ENCODE measurements around the gene SLC15A3.
A peak's percentile ranks its signal among the peaks of the same experiment; 100 is the strongest.
"Not testable (repeated sequence)": the region's sequence is repeated elsewhere in the genome, so short reads cannot be mapped to it uniquely, and the experiment has no call there.

SLC15A3 gene

DNA sequence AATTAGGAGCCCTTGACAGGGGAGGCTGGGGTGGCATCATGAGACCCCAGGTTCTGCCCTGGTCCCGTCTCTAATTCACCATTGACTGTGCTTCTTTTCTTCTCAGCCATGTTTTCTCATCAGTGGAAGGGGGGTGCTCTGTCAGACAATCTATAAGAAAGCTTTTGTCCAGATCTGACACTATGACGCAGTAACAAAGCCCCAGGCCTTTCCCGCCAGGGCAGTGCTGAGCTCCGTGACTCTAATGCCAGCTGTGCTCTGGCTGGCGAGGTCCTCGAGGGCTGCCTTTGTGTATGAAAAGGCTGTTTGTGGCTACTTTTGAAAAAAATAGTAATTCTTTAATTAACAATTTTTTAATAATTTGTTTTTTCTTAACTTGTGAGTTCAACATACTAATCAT, 22.8 kb upstream of the SLC15A3 start:
- DNase-seq, result no peak

DNA sequence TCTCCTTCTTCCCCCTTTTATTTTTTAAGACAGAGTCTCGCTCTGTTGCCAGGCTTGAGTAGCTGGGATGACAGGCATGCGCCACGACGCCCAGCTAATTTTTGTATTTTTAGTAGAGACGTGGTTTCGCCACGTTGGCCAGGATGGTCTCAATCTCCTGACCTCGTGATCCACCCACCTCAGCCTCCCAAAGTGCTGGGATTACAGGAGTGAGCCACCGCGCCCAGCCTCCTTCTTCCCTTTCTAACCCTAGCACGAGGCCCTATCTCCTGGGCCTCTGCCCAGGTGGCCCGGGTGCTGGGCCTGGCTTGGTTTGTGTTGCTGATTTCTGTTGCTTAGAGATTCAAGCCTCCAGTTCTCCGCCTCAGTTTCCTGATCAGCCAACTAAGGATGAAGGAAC, 22.3 kb upstream of the SLC15A3 start:
- not testable (repeated sequence) for DNase-seq

DNA sequence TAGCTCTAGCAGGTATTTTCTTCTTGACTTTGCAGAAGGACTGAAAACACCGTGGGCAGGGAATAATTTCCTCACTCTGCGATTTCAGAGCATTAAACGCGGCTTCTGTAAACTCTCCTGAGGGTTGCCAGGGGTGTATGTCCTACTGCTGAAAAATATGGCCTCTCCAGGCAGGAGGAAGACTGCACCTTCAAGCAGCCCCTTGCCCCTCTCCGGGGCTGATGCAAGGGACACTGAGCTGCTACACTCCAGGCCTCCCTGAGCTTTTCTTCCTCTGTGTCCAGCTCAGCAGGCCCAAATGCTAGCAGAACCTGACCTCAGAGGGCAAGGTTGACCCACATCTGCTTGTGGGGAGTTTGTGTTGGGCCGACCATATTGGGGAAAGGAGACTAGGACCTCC, 21.7 kb upstream of the SLC15A3 start:
- no peak for DNase-seq

DNA sequence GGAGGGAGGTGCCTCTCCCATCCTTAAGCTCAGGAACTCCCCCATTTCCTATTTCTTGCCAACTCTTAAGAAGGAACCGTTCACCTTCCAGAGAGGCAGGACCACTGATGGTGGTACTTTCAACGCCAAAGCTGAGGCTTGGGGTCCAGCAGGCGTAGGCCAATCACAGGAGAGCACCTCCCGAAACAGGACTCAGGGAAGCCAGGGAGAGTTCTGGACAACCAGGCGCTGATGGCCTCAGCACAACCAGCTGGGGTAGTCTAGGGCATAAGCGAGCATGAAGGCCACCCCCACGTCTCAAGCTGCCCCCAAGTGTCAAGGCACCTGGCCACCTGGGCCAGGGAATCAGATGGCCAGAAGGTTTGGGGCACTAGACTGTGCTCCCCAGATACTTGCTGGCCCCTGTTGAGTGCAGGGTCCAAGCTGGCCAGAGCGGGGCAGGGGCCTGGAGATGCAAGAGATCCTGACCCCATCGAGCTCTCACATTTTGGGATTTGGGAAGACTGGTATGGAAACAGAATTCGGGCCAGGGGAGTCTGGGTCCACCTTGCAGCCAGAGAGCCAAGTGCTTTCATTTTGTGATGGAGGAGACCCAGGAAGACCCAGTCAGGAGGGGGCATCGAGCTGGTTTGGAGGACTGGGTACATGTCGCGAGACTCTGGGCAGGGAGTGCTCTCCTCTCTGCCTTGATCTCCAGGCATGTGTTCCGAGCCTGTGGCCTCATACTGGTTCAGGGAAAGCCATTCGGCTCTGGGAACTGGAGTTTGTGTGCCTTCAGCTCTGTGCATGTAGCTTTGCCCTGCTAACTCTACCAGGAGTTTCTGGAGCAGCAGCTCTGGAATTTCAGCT, 20.4 kb upstream of the SLC15A3 start:
- no peak for DNase-seq

GRCh38 chr11:60971520-60971919, 19.5 kb upstream of the SLC15A3 start, which contains the start of gene CD6:
TSS of gene CD6 (plus strand) at chr11:60971680. CDS start at chr11:60971866, 186 bp downstream.
- peak; percentile 22 for DNase-seq

DNA sequence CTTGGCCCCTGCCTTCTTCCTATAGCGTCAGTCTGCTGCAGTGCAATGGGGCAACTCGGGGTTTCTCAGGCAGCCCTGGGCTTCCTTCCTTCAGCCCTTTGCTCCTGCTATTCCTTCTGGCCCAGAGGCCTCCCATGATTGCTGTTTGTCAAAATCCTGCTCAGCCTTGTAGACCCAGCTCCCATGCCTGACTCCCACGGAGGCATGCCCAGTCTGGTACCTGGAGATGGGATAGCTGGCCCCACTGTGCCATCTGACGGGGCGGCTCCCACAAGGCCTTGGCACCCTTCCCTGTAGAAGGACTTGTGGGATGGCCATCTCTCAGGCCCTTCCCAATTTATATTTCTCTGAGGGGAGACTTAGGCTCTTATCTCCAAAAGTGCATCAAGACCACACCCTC, 18.9 kb upstream of the SLC15A3 start:
- DNase-seq, result no peak

- no peak for DNase-seq
These were observed 18.4 kb upstream of the SLC15A3 start for GRCh38 chr11:60970369-60970774.

GRCh38 chr11:60968223-60968622, 16.2 kb upstream of the SLC15A3 start:
- no peak for DNase-seq

DNA sequence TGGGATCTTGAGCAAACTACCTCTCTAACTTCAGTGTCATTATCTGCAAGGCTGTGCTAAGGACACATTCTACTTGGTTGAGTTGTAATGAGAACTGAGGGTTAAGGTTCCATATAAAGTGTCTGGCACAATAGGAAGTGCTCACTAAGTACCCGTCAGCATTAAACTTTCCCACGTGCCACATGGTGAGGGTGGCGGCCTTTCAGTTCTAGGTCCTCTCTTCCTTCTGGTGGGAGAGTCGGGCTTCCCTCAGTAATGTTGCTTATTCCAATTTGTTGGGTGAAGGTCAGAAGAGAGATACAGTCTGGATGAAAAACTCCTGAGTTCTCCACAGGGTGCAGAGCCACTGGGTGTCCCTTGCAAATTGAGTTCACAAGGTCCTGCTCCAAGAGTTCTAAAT, 14.9 kb upstream of the SLC15A3 start:
- no peak for DNase-seq

DNA sequence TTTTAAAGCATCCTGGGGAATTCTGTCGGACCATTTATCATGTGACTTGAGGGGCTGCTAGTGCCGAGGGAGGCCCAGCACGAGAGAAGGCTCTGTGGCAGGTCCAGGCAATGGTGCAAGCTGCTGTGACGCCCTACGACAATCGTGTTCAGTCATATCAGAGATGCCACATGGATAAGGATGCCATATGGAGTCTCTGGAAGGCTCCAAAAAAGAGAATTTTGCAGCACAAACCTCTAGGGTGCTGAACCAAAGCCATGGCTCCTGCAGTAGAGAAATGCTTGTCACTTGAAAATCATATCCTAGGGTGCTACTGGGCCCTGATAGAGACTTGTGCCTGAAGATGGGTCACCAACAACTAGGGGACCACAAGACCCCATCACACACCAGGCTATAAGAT, 12.8 kb upstream of the SLC15A3 start:
- DNase-seq, result no peak

DNA sequence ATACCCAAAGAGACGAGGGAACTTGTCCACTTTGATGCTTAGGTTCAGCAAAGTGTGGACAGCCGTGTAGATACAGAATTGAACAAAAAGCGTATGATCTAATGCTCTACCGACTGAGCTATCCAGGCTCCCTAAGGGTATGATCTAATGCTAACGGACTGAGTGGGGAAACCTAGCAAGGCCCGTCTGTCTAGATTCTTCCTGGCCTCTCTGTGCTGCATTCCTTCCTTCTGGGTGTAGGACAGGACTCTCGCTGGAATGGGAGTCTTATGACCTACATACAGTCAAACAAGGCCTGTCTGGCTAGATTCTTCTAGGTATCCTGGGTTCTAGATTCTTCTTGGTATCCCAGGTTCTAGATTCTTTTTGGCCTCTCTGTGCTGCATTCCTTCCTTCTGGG, 8.4 kb upstream of the SLC15A3 start:
- no peak for DNase-seq

- DNase-seq, result no peak
These were observed 7.5 kb upstream of the SLC15A3 start for GRCh38 chr11:60959431-60959830.

DNA sequence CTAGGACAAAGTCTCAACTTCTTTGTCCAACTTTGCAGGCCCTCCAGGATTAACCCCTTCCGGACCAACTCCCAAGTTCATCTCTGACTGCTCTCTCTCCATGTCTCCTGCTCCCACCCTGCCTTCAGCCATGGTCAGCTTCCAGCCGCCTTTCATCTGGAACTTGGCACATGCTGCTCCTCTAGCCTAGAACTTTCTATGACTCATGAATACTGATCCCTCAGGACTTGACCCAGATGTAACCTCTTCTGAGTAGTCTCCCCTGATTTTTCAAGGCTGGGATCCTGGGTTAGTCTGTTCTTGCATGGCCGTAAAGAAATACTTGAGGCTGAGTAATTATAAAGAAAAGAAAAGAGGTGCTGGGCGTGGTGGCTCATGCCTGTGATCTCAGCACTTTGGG, 5.2 kb upstream of the SLC15A3 start:
- DNase-seq, result no peak

GRCh38 chr11:60955571-60955970, 3.6 kb upstream of the SLC15A3 start:
- no peak for DNase-seq

GRCh38 chr11:60954421-60954820, 2.4 kb upstream of the SLC15A3 start:
- no peak for DNase-seq

DNA sequence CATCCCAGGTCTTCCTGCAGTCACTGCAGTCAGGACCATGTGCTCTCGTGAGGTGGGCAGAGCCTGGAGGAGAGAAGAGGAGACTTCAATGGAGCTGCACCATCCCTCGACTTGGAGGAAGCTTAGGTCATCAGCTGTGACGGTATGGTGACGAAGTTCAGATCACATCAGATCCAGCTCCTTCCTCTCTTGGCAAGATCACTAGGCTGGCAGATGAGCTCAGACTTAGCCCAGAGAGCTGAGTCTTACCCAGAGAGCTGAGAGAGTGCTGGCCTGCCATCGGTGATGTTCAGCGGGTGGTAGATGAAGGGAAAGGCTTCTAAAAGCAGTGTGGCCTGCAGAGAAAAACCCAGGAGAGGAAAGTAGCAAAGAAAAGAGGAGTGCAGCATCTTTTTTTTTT, 1.8 kb upstream of the SLC15A3 start:
- DNase-seq, result no peak

DNA sequence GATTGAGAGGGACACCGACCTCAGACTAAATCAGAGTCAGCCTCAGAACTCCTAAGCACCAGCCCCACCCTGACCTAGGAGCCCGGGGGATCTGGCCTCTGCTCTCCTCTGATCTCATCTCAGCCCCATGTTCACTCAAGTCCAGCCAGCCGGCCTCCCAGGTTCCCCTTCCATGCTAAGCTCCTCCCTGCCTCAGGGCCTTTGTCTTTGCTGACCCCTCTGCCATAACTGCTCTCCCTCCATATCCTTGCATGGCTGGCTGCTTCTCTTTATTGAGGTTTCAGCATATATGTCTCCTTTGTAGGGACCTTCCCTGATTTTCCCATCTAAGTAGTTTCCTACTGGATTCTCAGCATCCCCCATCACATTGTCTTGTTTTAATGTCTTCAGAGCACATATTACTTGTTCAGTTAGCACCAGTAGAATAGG, 780 bp upstream of the SLC15A3 start:
- no peak for DNase-seq

DNA sequence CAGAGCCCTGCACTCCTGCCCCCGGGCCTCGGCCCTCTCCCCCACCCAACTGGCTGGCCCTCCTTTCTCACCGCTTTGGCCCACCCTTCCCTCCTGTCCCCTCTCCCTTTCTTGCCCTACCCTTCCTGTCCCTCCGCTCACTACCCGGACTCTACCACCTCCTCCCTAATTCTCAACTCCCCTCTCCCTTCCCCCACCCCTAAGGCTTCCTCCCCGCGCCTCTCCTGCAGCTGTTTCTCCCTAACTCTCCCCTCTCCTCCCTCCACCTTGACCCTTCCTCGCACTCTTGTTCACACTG, 421 bp downstream of the SLC15A3 start:
- DNase-seq, result no peak

GRCh38 chr11:60950933-60951605, 907 bp downstream of the SLC15A3 start:
- no peak for DNase-seq

DNA sequence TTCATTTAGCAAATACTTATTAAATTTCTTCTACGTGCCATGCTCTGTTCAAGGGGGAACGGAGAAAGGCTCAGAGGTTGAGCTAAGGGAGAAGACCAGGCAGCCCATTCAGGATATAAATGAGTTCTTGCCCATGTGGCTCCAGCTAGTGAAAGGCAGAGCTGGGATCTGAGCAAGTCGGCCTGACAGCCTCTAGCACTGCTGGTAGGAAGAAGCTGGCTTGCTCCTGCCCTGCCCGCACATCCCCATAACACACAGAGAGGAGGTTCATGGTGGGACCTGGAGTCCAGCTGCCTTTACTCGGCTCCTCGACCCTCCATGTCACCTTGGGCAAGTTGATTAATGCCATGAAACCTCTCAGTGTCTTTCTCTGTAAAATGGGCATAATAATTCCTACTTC, 2.0 kb downstream of the SLC15A3 start:
- no peak for DNase-seq

- no peak for DNase-seq
These were observed 3.7 kb downstream of the SLC15A3 start for GRCh38 chr11:60948250-60948649.

DNA sequence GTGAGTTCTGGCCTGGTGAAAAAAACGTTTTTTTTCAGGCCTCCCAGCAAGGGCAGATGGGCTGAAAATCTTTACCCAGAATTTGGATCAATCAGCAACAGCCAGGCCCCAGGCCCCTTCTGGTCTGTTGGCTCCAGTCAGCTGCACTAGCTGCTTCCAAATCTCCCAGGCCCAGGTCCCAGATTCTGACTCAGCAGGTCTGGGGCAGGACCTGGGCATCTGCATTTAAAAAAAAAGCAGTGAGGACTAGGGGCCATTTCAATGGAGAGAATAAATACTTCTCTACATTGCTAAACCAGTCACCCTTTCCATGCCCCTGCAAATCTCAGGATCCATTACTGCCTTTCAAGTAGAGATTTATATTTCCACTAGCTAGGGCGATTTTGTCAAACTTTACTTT, 4.3 kb downstream of the SLC15A3 start:
- DNase-seq, result no peak

DNA sequence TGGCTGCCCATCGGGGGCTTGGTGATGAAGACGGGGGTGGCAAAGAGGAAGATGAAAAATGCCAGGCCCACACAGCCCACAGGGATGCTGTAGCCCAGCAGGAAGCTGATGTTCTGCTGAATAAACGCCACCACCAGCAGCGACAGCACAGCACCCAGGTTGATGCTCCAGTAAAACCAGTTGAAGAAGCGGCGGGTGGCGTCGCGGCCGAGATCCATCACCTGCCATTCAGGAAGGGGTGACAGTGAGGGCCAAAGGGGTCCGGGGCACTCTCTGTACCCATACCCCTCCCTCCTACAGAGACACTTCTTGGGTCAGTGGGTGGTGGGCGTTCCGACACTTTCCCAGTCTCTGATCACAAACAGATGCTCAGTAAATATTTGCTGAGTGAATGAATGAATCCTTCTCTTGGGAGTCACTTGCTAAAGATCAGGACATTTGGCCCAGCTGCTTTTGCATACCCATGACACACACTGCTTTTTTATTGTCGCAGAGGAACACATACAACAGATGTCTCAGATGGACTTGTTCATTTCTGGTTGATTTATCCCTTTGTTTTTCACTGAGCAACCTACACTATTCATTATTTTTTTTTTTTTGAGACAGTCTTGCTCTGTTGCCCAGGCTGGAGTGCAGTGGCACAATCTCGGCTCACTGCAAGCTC, 5.2 kb downstream of the SLC15A3 start:
- no peak for DNase-seq

- DNase-seq, result no peak
These were observed 6.7 kb downstream of the SLC15A3 start for GRCh38 chr11:60945295-60945667.

All from NK-92 treated with Interleukin-12 subunit alpha and Interleukin-12 subunit beta, amount 100 ng/mL, for 24 hours (cell line).